Head of caudate nucleus (tissue), 42 donors: ENCODE data around the gene LYRM4.

Experiments
- DNase-seq, 42 donors: peaks; one replicate each; pipeline versions ENCODE4 v3.0.0 to v3.0.0-alpha.2; 2020 to 2021; ENCODE audit warnings: mixed read lengths in 7 of 42
- intact Hi-C: fragments of 100-400 bp; cut with DNase I; formaldehyde crosslinking; loops from one replicate; pipeline ENCODE4 v1.15.0; 2022

LYRM4 gene

GRCh38 chr6:5249451-5250122 lies 11.2 kb downstream of the LYRM4 start:
- DNase-seq = no peak
- intact Hi-C loops = no loop called here

GRCh38 chr6:5248302-5249098 lies 12.2 kb downstream of the LYRM4 start:
- intact Hi-C loops = no loop called here
- no peak for DNase-seq

- intact Hi-C loops = no loop called here
- no peak for DNase-seq
Measured at GRCh38 chr6:5247201-5247600, 13.5 kb downstream of the LYRM4 start.

- DNase-seq = no peak
- intact Hi-C loops = no loop called here
Measured at GRCh38 chr6:5246141-5247097, 14.3 kb downstream of the LYRM4 start.

- no peak for DNase-seq
Measured at GRCh38 chr6:5243069-5243468, 17.7 kb downstream of the LYRM4 start.

GRCh38 chr6:5241252-5241651 lies 19.5 kb downstream of the LYRM4 start:
- DNase-seq = no peak
- intact Hi-C loops = no loop called here

More at GRCh38 chr6:5243069-5243468, 17.7 kb downstream of the LYRM4 start:
- intact Hi-C loops = no loop called here

- no peak for DNase-seq
- intact Hi-C loops = no loop called here
Measured at GRCh38 chr6:5238336-5238735, 22.4 kb downstream of the LYRM4 start.

GRCh38 chr6:5237805-5238204 lies 22.9 kb downstream of the LYRM4 start:
- no peak for DNase-seq
- intact Hi-C loops = no loop called here

- DNase-seq = no peak
- intact Hi-C loops = no loop called here
Measured at GRCh38 chr6:5235830-5236229, 24.9 kb downstream of the LYRM4 start.

GRCh38 chr6:5234874-5235273 lies 25.9 kb downstream of the LYRM4 start:
- intact Hi-C loops = no loop called here
- DNase-seq = no peak

GRCh38 chr6:5231289-5231688 lies 29.5 kb downstream of the LYRM4 start:
- no peak for DNase-seq
- intact Hi-C loops = no loop called here

- intact Hi-C loops = no loop called here
Measured at GRCh38 chr6:5230081-5230480, 30.7 kb downstream of the LYRM4 start.

GRCh38 chr6:5229356-5229755 lies 31.4 kb downstream of the LYRM4 start:
- no peak for DNase-seq
- intact Hi-C loops = no loop called here

More at GRCh38 chr6:5230081-5230480, 30.7 kb downstream of the LYRM4 start:
- DNase-seq = no peak

GRCh38 chr6:5223309-5223708 lies 37.4 kb downstream of the LYRM4 start:
- intact Hi-C loops = no loop called here
- DNase-seq = no peak

- intact Hi-C loops = no loop called here
- DNase-seq = no peak
Measured at GRCh38 chr6:5220443-5220842, 40.3 kb downstream of the LYRM4 start.

- no peak for DNase-seq
- intact Hi-C loops = no loop called here
Measured at GRCh38 chr6:5219011-5219691, 41.6 kb downstream of the LYRM4 start.

GRCh38 chr6:5217356-5217755 lies 43.4 kb downstream of the LYRM4 start:
- intact Hi-C loops = no loop called here
- no peak for DNase-seq

GRCh38 chr6:5215799-5216198 lies 45.0 kb downstream of the LYRM4 start:
- intact Hi-C loops = no loop called here
- DNase-seq = no peak

- intact Hi-C loops = no loop called here
- DNase-seq = no peak
Measured at GRCh38 chr6:5215159-5215558, 45.6 kb downstream of the LYRM4 start.
